H9 (cell line): ENCODE results near the gene RBM44. TPM values are rescaled to one million over a fixed set of nuclear protein-coding genes. Genes with fewer than 3 reads are reported as not detected.

Experiments
- DNase-seq: peaks from one replicate; pipeline ENCODE4 v3.0.0-alpha.2; 2017
- H2AFZ ChIP-seq: one replicate; pipeline ENCODE4 v1.6.1; 2013; ENCODE audit warnings: mild to moderate bottlenecking, low read length, control low read depth, moderate library complexity
- H2AK5ac ChIP-seq: 2 replicates; pipeline ENCODE4 v1.6.1; 2013; ENCODE audit warnings: low read length, control low read depth, mixed read lengths; ENCODE audit not compliant: insufficient read length
- H2BK120ac ChIP-seq: one replicate; pipeline ENCODE4 v1.6.1; 2013; ENCODE audit warnings: low read depth, mild to moderate bottlenecking, low read length, control low read depth, inconsistent platforms; ENCODE audit not compliant: poor library complexity, severe bottlenecking
- H2BK12ac ChIP-seq: 2 replicates; pipeline ENCODE4 v1.6.1; 2013; ENCODE audit warnings: low read length, control low read depth, mixed read lengths, low read depth; ENCODE audit not compliant: insufficient read length
- H2BK15ac ChIP-seq: 2 replicates; pipeline ENCODE4 v1.6.1; 2013; ENCODE audit warnings: low read depth, low read length, control low read depth
- H2BK20ac ChIP-seq: one replicate; pipeline ENCODE4 v1.6.1; 2013; ENCODE audit warnings: low read depth, mild to moderate bottlenecking, low read length, control low read depth, inconsistent platforms; ENCODE audit not compliant: poor library complexity, severe bottlenecking
- H2BK5ac ChIP-seq: 2 replicates; pipeline ENCODE4 v1.6.1; 2013; ENCODE audit warnings: low read length, control low read depth, mixed read lengths; ENCODE audit not compliant: insufficient read length
- H3K14ac ChIP-seq: 2 replicates; pipeline ENCODE4 v1.6.1; 2013; ENCODE audit warnings: low read length, control low read depth; ENCODE audit not compliant: insufficient read depth
- H3K18ac ChIP-seq: 2 replicates; pipeline ENCODE4 v1.6.1; 2013; ENCODE audit warnings: low read depth, mild to moderate bottlenecking, mixed read lengths, low read length, control low read depth; ENCODE audit not compliant: insufficient read length
- H3K23ac ChIP-seq: 2 replicates; pipeline ENCODE4 v1.6.1; 2013; ENCODE audit warnings: low read length, control low read depth, mixed read lengths, low read depth; ENCODE audit not compliant: insufficient read length
- H3K23me2 ChIP-seq: 2 replicates; pipeline ENCODE4 v1.6.1; 2013; ENCODE audit warnings: low read depth, mild to moderate bottlenecking, mixed read lengths, low read length, control low read depth; ENCODE audit not compliant: insufficient read length, poor library complexity, severe bottlenecking
- H3K27ac ChIP-seq: 2 replicates; pipeline ENCODE4 v1.5.1; 2013; ENCODE audit warnings: low read length, control low read depth, mixed read lengths, low read depth; ENCODE audit not compliant: insufficient read length
- H3K27me3 ChIP-seq: 2 replicates; pipeline ENCODE4 v1.6.1; 2013; ENCODE audit warnings: low read length, control low read depth, inconsistent platforms; ENCODE audit not compliant: insufficient read depth
- H3K4ac ChIP-seq: 2 replicates; pipeline ENCODE4 v1.6.1; 2013; ENCODE audit warnings: low read depth, mild to moderate bottlenecking, control low read depth, inconsistent platforms, low read length, moderate library complexity
- H3K4me1 ChIP-seq: 2 replicates; pipeline ENCODE4 v1.6.1; 2013; ENCODE audit warnings: low read length, control low read depth, inconsistent platforms; ENCODE audit not compliant: insufficient read depth
- H3K4me2 ChIP-seq: 2 replicates; pipeline ENCODE4 v1.6.1; 2013; ENCODE audit warnings: low read length, control low read depth, mixed read lengths; ENCODE audit not compliant: insufficient read length, insufficient read depth
- H3K56ac ChIP-seq: 2 replicates; pipeline ENCODE4 v1.6.1; 2013; ENCODE audit warnings: low read depth, mild to moderate bottlenecking, mixed read lengths, low read length, control low read depth; ENCODE audit not compliant: insufficient read length
- H3K79me1 ChIP-seq: 2 replicates; pipeline ENCODE4 v1.6.1; 2013; ENCODE audit warnings: low read depth, mild to moderate bottlenecking, moderate library complexity, low read length, control low read depth, inconsistent platforms; ENCODE audit not compliant: insufficient read depth, poor library complexity, severe bottlenecking
- H3K79me2 ChIP-seq: 2 replicates; pipeline ENCODE4 v1.6.1; 2013; ENCODE audit warnings: low read length, control low read depth, inconsistent platforms; ENCODE audit not compliant: insufficient read depth
- H3K9ac ChIP-seq: 2 replicates; pipeline ENCODE4 v1.6.1; 2013; ENCODE audit warnings: low read length, control low read depth, mixed read lengths; ENCODE audit not compliant: insufficient read length; ENCODE audit errors: extremely low read depth
- H3K9me3 ChIP-seq: one replicate; pipeline ENCODE4 v1.6.1; 2013; ENCODE audit warnings: low read depth, low read length, inconsistent platforms; ENCODE audit not compliant: control insufficient read depth
- H3T11ph ChIP-seq: one replicate; pipeline ENCODE4 v1.6.1; 2013; ENCODE audit warnings: mild to moderate bottlenecking, low read length, control low read depth, inconsistent platforms
- H4K20me1 ChIP-seq: one replicate; pipeline ENCODE4 v1.6.1; 2013; ENCODE audit not compliant: control insufficient read depth, insufficient read length, insufficient read depth
- H4K5ac ChIP-seq: 2 replicates; pipeline ENCODE4 v1.6.1; 2013; ENCODE audit warnings: low read depth, mild to moderate bottlenecking, mixed read lengths, low read length, control low read depth; ENCODE audit not compliant: insufficient read length
- H4K8ac ChIP-seq: replicated peaks from 2 replicates; pipeline ENCODE4 v1.6.1; 2013; ENCODE audit warnings: low read length, control low read depth, mixed read lengths, low read depth; ENCODE audit not compliant: insufficient read length
- H4K91ac ChIP-seq: 2 replicates; pipeline ENCODE4 v1.6.1; 2013; ENCODE audit warnings: low read depth, mild to moderate bottlenecking, moderate library complexity, mixed read lengths, low read length, control low read depth; ENCODE audit not compliant: insufficient read length
- H3K27ac Mint-ChIP-seq, 3 experiments: 2 replicates in 2 of 3; 3 replicates in 1 of 3; pipeline ENCODE4 v1.8.0; 2020 to 2021; ENCODE audit warnings: mixed read lengths in 3 of 3, mild to moderate bottlenecking in 1 of 3, moderate library complexity in 1 of 3
- H3K27me3 Mint-ChIP-seq: 2 replicates; pipeline ENCODE4 v1.8.0; 2021; ENCODE audit warnings: low read depth, mild to moderate bottlenecking, moderate library complexity, mixed read lengths
- H3K36me3 Mint-ChIP-seq, 3 experiments: 2 replicates in 2 of 3; 3 replicates in 1 of 3; pipeline ENCODE4 v1.8.0; 2020 to 2021; ENCODE audit warnings: low read depth in 3 of 3, mixed read lengths in 3 of 3; ENCODE audit not compliant: insufficient read depth in 1 of 3
- H3K4me1 Mint-ChIP-seq, 2 experiments: 2 replicates each; pipeline ENCODE4 v1.8.0; 2020; ENCODE audit warnings: mixed read lengths in 2 of 2
- H3K4me3 Mint-ChIP-seq, 2 experiments: 2 replicates in 1 of 2; 3 replicates in 1 of 2; pipeline ENCODE4 v1.8.0; 2020 to 2021; ENCODE audit warnings: mild to moderate bottlenecking in 2 of 2, mixed read lengths in 2 of 2, moderate library complexity in 1 of 2
- H3K9me3 Mint-ChIP-seq, 2 experiments: 2 replicates in 1 of 2; 3 replicates in 1 of 2; pipeline ENCODE4 v1.8.0; 2020; ENCODE audit warnings: mild to moderate bottlenecking in 2 of 2, mixed read lengths in 2 of 2, moderate library complexity in 1 of 2
- WGBS: extraction: QIAGEN DNeasy Blood & Tissue Kit; methylation state at CpG from one replicate; pipeline ENCODE4 v1.1.7; 2013; ENCODE audit warnings: missing lambda C conversion rate, low lambda C conversion rate, mixed read lengths; ENCODE audit not compliant: insufficient read length; ENCODE audit errors: extremely low coverage; 5-methylcytosine and 5-hydroxymethylcytosine counted together
- total RNA-seq: library from RNA; stranded (reverse); gene quantifications from 2 replicates; pipeline ENCODE4 v1.2.1, GENCODE V29; 2021
- TF ChIP-seq, protein P1 (sequence below): fragments of 200-600 bp; sonication (generic); conservative IDR thresholded peaks from 3 replicates; pipeline ENCODE4 v1.8.0; 2021; ENCODE audit warnings: antibody characterized with exemption, mild to moderate bottlenecking

RBM44 gene
- total RNA-seq, 1 experiment from 2014 or later = 0.15 TPM

DNA sequence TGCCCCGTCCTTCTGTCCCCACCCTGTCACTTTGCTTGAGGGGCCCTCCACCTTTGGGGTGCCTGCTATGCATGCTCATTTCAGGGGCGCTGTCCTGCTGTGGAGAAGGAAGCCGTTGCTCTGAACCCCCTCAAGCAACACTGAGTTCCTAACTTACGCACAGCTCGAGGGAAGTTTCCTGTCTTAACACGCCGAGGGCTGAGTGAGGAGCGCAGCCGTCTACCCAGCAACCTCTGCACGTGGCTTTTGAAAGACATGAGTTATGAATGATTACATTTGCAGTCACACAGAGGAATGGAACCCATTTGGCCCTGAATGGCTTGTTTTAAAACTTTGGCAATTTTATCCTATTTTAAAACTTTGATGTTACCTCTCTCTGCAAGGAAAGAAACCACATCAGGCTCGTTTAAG lies 74.8 kb downstream of the RBM44 start:
- no peaks in the 10 kb centered on the region for H3K23me2 ChIP-seq
- H2BK12ac ChIP-seq = no peak overlapping the region
- no peak overlapping the region for H3K56ac ChIP-seq
- H3K27me3 Mint-ChIP-seq = peaks cover 2% of the 10 kb centered on the region
- no peak overlapping the region for H3K4me2 ChIP-seq
- no peaks in the 10 kb centered on the region; a peak in 1 of 7 replicates for H3K36me3 Mint-ChIP-seq
- no peak overlapping the region for H4K91ac ChIP-seq
- H3K4ac ChIP-seq = no peak overlapping the region
- no peak overlapping the region for H2BK120ac ChIP-seq
- H3K18ac ChIP-seq = no peak overlapping the region
- H3K14ac ChIP-seq = no peak overlapping the region
- no peak overlapping the region for H3T11ph ChIP-seq
- WGBS = no CpG with 5 or more reads among the region's 11 CpGs
- H3K79me1 ChIP-seq = no peaks in the 10 kb centered on the region
- TF ChIP-seq, protein P1, sequence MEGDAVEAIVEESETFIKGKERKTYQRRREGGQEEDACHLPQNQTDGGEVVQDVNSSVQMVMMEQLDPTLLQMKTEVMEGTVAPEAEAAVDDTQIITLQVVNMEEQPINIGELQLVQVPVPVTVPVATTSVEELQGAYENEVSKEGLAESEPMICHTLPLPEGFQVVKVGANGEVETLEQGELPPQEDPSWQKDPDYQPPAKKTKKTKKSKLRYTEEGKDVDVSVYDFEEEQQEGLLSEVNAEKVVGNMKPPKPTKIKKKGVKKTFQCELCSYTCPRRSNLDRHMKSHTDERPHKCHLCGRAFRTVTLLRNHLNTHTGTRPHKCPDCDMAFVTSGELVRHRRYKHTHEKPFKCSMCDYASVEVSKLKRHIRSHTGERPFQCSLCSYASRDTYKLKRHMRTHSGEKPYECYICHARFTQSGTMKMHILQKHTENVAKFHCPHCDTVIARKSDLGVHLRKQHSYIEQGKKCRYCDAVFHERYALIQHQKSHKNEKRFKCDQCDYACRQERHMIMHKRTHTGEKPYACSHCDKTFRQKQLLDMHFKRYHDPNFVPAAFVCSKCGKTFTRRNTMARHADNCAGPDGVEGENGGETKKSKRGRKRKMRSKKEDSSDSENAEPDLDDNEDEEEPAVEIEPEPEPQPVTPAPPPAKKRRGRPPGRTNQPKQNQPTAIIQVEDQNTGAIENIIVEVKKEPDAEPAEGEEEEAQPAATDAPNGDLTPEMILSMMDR = no peak
- no peaks in the 10 kb centered on the region for H3K9me3 Mint-ChIP-seq
- H3K23ac ChIP-seq = no peak overlapping the region
- H3K79me2 ChIP-seq = no peaks in the 10 kb centered on the region
- no peak overlapping the region for H3K27ac Mint-ChIP-seq
- no peak for DNase-seq
- H3K4me1 Mint-ChIP-seq = no peaks in the 10 kb centered on the region; a peak in 1 of 4 replicates
- H2BK20ac ChIP-seq = no peak overlapping the region
- H3K4me1 ChIP-seq = no peaks in the 10 kb centered on the region
- no peak overlapping the region for H4K8ac ChIP-seq
- H2AFZ ChIP-seq = no peak overlapping the region
- no peak overlapping the region for H2BK15ac ChIP-seq
- H2AK5ac ChIP-seq = no peak overlapping the region
- no peak overlapping the region for H3K27ac ChIP-seq
- no peak overlapping the region for H3K9ac ChIP-seq
- no peak overlapping the region for H3K4me3 Mint-ChIP-seq
- no peak overlapping the region for H4K5ac ChIP-seq
- H3K27me3 ChIP-seq = no peaks in the 10 kb centered on the region
- H4K20me1 ChIP-seq = no peaks in the 10 kb centered on the region
- no peaks in the 10 kb centered on the region for H3K9me3 ChIP-seq
- no peak overlapping the region for H2BK5ac ChIP-seq
